ENCODE results near the gene TMEM141.

- TF ChIP-seq, protein P1, sequence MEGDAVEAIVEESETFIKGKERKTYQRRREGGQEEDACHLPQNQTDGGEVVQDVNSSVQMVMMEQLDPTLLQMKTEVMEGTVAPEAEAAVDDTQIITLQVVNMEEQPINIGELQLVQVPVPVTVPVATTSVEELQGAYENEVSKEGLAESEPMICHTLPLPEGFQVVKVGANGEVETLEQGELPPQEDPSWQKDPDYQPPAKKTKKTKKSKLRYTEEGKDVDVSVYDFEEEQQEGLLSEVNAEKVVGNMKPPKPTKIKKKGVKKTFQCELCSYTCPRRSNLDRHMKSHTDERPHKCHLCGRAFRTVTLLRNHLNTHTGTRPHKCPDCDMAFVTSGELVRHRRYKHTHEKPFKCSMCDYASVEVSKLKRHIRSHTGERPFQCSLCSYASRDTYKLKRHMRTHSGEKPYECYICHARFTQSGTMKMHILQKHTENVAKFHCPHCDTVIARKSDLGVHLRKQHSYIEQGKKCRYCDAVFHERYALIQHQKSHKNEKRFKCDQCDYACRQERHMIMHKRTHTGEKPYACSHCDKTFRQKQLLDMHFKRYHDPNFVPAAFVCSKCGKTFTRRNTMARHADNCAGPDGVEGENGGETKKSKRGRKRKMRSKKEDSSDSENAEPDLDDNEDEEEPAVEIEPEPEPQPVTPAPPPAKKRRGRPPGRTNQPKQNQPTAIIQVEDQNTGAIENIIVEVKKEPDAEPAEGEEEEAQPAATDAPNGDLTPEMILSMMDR (IDR thresholded peaks at IDR 0.05) = no peak
- no peak for TF ChIP-seq ZFX (IDR thresholded peaks at IDR 0.05; ENCODE audit: borderline replicate concordance)
Observed at GRCh38 chr9:136743639-136744211, 47.4 kb upstream of the TMEM141 start.
